ENCODE results near the gene ELOVL6. TPM values are rescaled to one million over a fixed set of nuclear protein-coding genes. Genes with fewer than 3 reads are reported as not detected.

ELOVL6 gene
- total and polyA plus RNA-seq, 10 of the 15 experiments (the other 5 are each of a cell fraction or from before 2014, with no cell fraction given) = 3.9 to 33.5 (median 8.1) TPM

DNA sequence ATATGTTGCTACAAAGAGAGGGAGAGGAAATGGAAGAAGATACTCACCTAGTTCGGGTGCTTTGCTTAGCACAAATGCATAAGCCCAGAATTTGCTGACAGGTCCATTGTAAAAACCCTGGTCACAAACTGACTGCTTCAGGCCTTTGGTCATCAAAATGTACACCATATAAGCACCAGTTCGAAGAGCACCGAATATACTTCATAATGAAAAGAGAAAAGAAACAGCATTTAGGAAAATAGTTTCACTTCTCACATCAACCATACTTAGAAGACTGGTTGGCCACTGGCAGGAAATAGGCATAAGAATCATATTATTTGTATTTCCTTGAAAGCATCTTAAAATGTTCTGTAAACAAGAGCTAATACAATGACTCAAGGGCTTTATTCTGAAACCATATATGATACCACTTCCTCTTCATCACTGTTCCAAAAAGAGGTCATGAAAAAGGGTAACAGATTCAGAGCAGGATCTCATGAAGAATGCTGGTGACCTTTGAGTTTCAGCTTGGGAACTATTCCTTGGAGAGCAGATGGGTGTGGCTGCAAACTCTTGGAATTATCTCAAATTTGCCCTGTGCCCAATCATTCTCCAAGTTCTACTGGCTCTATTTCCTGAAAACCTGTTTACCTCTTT, 138.7 kb downstream of the ELOVL6 start (continued):
- TF ChIP-seq, protein P1, sequence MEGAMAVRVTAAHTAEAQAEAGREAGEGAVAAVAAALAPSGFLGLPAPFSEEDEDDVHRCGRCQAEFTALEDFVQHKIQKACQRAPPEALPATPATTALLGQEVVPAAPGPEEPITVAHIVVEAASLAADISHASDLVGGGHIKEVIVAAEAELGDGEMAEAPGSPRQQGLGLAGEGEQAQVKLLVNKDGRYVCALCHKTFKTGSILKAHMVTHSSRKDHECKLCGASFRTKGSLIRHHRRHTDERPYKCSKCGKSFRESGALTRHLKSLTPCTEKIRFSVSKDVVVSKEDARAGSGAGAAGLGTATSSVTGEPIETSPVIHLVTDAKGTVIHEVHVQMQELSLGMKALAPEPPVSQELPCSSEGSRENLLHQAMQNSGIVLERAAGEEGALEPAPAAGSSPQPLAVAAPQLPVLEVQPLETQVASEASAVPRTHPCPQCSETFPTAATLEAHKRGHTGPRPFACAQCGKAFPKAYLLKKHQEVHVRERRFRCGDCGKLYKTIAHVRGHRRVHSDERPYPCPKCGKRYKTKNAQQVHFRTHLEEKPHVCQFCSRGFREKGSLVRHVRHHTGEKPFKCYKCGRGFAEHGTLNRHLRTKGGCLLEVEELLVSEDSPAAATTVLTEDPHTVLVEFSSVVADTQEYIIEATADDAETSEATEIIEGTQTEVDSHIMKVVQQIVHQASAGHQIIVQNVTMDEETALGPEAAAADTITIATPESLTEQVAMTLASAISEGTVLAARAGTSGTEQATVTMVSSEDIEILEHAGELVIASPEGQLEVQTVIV (IDR thresholded peaks at IDR 0.05; ENCODE audit: borderline replicate concordance, partially characterized antibody) = no peak
- TF ChIP-seq ATF7 (IDR thresholded peaks at IDR 0.05; ENCODE audit: low read depth) (peak; percentile 60), FOXK2 (IDR thresholded peaks at IDR 0.05) (no peak; the same call in 1 of the 2 replicates), EGR1 (IDR thresholded peaks at IDR 0.05; ENCODE audit: borderline replicate concordance in 1 of 2, low read depth in 2 of 2, low read length in 2 of 2) (no peak), ZNF622 (IDR thresholded peaks at IDR 0.05) (no peak), MEF2A (IDR thresholded peaks at IDR 0.05; ENCODE audit: insufficient read depth, low read depth, low read length) (no peak), KDM1A (IDR thresholded peaks at IDR 0.05; ENCODE audit: borderline replicate concordance) (no peak), RCOR1 (conservative IDR thresholded peaks at IDR 0.05; ENCODE audit: low read depth, low read length) (no peak), NBN (IDR thresholded peaks at IDR 0.05) (no peak), CHD1 (IDR thresholded peaks at IDR 0.05; ENCODE audit: low read depth, low read length) (no peak), SMARCA5 (IDR thresholded peaks at IDR 0.05) (0 out of 2 replicates have a peak, but pooled peaks have one; percentile 54)
- TF ChIP-seq, protein P2, sequence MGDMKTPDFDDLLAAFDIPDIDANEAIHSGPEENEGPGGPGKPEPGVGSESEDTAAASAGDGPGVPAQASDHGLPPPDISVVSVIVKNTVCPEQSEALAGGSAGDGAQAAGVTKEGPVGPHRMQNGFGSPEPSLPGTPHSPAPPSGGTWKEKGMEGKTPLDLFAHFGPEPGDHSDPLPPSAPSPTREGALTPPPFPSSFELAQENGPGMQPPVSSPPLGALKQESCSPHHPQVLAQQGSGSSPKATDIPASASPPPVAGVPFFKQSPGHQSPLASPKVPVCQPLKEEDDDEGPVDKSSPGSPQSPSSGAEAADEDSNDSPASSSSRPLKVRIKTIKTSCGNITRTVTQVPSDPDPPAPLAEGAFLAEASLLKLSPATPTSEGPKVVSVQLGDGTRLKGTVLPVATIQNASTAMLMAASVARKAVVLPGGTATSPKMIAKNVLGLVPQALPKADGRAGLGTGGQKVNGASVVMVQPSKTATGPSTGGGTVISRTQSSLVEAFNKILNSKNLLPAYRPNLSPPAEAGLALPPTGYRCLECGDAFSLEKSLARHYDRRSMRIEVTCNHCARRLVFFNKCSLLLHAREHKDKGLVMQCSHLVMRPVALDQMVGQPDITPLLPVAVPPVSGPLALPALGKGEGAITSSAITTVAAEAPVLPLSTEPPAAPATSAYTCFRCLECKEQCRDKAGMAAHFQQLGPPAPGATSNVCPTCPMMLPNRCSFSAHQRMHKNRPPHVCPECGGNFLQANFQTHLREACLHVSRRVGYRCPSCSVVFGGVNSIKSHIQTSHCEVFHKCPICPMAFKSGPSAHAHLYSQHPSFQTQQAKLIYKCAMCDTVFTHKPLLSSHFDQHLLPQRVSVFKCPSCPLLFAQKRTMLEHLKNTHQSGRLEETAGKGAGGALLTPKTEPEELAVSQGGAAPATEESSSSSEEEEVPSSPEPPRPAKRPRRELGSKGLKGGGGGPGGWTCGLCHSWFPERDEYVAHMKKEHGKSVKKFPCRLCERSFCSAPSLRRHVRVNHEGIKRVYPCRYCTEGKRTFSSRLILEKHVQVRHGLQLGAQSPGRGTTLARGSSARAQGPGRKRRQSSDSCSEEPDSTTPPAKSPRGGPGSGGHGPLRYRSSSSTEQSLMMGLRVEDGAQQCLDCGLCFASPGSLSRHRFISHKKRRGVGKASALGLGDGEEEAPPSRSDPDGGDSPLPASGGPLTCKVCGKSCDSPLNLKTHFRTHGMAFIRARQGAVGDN (IDR thresholded peaks at IDR 0.05) = no peak
- TF ChIP-seq, protein P3, sequence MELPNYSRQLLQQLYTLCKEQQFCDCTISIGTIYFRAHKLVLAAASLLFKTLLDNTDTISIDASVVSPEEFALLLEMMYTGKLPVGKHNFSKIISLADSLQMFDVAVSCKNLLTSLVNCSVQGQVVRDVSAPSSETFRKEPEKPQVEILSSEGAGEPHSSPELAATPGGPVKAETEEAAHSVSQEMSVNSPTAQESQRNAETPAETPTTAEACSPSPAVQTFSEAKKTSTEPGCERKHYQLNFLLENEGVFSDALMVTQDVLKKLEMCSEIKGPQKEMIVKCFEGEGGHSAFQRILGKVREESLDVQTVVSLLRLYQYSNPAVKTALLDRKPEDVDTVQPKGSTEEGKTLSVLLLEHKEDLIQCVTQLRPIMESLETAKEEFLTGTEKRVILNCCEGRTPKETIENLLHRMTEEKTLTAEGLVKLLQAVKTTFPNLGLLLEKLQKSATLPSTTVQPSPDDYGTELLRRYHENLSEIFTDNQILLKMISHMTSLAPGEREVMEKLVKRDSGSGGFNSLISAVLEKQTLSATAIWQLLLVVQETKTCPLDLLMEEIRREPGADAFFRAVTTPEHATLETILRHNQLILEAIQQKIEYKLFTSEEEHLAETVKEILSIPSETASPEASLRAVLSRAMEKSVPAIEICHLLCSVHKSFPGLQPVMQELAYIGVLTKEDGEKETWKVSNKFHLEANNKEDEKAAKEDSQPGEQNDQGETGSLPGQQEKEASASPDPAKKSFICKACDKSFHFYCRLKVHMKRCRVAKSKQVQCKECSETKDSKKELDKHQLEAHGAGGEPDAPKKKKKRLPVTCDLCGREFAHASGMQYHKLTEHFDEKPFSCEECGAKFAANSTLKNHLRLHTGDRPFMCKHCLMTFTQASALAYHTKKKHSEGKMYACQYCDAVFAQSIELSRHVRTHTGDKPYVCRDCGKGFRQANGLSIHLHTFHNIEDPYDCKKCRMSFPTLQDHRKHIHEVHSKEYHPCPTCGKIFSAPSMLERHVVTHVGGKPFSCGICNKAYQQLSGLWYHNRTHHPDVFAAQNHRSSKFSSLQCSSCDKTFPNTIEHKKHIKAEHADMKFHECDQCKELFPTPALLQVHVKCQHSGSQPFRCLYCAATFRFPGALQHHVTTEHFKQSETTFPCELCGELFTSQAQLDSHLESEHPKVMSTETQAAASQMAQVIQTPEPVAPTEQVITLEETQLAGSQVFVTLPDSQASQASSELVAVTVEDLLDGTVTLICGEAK (IDR thresholded peaks at IDR 0.05; ENCODE audit: borderline replicate concordance) = no peak
- TF ChIP-seq, protein P4, sequence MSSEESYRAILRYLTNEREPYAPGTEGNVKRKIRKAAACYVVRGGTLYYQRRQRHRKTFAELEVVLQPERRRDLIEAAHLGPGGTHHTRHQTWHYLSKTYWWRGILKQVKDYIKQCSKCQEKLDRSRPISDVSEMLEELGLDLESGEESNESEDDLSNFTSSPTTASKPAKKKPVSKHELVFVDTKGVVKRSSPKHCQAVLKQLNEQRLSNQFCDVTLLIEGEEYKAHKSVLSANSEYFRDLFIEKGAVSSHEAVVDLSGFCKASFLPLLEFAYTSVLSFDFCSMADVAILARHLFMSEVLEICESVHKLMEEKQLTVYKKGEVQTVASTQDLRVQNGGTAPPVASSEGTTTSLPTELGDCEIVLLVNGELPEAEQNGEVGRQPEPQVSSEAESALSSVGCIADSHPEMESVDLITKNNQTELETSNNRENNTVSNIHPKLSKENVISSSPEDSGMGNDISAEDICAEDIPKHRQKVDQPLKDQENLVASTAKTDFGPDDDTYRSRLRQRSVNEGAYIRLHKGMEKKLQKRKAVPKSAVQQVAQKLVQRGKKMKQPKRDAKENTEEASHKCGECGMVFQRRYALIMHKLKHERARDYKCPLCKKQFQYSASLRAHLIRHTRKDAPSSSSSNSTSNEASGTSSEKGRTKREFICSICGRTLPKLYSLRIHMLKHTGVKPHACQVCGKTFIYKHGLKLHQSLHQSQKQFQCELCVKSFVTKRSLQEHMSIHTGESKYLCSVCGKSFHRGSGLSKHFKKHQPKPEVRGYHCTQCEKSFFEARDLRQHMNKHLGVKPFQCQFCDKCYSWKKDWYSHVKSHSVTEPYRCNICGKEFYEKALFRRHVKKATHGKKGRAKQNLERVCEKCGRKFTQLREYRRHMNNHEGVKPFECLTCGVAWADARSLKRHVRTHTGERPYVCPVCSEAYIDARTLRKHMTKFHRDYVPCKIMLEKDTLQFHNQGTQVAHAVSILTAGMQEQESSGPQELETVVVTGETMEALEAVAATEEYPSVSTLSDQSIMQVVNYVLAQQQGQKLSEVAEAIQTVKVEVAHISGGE (CRISPR knock-in tag; IDR thresholded peaks at IDR 0.05) = no peak
